Colon (tissue), 2 donors: ENCODE data around the gene PSIP1.
A peak's percentile ranks its signal among the peaks of the same experiment; 100 is the strongest.
"Not testable (repeated sequence)": the region's sequence is repeated elsewhere in the genome, so short reads cannot be mapped to it uniquely, and the experiment has no call there.

Experiments used
- FAIRE-seq: peaks from 2 replicates; lab custom pipeline; 2012; peaks lifted over from hg19 to GRCh38; lab: Jason Lieb, UNC
- donor health status: control.
- donor health status: control.

Gene PSIP1

GRCh38 chr9:15510789-15511575 is at the start of gene PSIP1:
Gene PSIP1, minus strand, starts transcription at chr9:15510970. Its CDS starts 782 bp downstream, at chr9:15510188.
- FAIRE-seq = no peak

DNA sequence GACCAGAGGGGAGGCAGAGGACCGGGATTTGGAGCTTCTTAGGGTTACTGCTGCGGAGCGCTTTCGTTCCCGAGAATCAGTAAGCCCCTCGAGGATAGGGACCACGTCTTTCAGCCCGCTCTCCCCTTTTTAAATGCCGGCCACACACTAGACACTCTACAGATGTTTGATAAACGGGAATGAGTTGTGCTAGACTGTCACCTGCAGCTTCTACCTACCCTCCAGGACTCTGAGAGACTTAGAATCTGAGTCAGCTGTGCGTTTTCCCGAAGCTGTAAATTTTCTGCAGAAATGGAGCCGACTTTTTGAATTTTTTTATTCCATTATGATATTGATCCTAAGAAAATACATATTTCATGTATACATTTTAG is 42.7 kb upstream of the PSIP1 start:
- no peak for FAIRE-seq

DNA sequence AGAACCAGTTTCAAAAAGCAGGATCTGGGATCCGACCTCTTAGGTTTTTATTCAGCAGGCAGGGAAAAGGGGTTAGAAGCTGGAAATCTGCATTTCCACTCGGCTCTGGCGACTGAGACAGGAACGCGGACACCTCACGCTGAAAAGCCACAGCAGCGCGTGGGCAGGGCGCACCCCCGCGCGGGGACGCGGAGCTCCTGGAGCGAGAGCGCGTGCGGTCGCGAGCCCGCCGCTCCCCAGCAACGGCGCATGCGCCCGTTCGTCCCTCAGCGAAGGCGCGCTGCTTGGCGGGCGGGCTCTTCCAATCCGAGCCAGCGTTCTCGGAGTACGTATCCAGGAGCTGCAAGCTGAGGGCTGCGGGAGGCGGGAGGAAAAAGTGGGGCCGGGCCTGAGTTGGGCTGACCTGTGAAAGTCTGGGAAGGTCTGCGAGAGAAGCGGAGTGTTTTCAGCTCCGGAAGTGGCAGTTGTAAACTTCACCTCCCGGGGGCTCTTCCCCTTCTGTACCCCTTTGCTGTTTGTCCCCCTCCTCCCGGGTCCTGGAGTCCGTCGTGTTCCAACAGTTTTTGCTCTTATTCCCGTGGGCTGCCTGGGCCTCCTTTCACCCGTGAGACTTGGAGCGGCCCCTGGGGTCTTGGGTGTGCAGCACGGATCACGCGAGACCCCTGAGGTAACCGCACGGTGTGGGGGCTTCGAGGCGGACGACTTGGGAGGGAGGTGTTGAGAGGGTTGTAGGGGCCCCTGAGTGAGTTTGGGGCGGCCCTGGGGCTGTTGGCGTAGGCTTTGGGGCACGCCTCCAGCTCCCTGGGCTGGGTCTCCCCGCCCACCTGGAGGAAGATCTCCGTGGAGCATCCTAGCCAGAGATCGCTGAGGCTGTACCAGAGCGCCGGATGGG is 42.1 kb upstream of the PSIP1 start, which contains the start of gene CCDC171:
CCDC171 (plus strand) TSS at position 408 of the 892 bp plus-strand sequence. CDS start 11,046 bp downstream, outside the sequence.
- no peak for FAIRE-seq

DNA sequence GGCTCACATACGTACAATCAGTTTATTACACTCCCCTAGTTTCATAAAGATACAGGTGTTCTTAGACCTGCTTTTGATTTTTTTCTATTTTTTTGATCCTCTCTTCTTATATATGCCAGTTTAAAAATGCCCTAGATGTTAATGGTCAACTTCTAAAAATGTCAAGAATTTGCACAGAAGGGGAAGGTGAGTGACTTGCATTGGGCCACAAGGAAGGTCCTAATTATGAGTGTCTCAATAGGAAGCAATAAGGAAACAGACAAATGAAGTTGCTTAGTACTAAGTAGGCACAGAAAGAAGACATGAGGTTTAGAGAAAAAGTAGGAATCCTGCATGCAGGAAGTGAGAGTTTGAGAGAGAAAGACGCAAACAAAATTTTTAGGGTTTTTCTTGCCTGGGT is 38.8 kb upstream of the PSIP1 start:
- FAIRE-seq = no peak

DNA sequence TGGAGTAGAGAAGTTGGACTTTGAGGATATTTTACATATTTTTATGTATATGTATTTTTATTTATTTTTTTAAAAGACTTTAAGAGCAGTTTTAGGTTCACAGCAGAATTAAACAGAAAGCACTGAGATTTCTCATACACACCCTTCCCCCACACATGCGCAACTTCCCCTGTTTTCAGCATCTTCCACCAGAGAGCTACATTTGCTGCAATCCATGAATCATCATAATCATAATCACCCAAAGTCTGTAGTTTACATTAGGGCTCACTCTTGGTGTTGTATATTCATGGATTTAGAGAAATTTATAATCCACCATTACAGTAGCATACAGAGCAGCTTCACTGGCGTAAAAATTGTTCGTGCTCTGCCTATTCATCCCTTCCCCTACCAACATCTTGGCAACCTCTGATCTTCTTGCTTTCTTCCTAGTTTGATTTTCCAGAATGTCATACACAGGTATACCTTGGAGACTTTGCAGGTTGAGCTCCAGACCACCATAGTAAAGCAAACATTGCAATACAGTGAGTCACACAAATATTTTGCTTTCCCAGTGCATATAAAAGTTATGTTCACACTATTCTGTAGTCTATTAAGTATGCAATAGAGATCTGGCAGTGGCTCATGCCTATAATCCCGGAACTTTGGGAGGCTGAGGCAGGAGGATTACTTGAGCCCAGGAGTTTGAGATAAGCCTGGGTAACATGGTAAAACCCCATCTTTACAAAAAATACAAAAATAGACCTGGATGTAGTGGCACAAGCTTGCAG is 32.5 kb upstream of the PSIP1 start:
- FAIRE-seq = no peak

GRCh38 chr9:15542624-15543023 is 31.9 kb upstream of the PSIP1 start:
- no peak for FAIRE-seq

DNA sequence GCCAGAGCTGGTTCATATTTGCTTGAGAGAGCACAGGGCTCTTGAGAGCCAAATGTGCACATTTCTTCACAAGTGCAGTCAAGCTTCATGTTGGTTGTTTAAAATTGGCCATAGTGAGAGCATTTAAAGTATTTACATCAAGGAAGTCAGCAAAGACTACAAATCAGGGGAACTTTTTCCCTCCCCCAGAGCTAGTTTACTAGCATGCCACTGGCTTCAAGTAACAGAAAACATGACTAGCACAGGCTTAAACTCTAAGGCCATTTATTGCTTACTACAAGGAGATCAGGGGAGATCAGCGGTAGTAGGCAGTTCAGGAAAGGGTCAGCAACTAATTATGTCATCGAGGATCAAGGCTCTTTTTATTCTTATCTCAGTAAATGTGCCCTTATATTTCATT is 31.1 kb upstream of the PSIP1 start:
- no peak for FAIRE-seq

DNA sequence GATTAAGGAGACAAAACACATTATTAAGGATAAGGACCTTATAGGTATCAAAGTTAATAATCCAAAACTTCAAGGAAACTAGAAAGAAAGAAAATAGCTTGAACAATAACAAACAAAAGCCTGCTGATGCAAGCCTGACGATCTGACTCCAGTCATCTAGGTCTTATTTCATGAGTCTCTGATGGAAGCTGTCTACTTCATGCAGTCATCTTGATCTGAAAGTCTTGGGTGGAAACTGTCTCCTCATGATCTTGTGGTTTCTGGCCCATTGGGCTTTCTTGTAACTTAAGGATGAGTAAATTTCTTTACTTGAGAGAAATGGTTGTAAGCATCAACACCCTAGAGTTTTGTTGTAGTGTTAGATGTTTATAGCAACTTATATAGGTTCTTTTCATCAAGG is 20.6 kb upstream of the PSIP1 start:
- no peak for FAIRE-seq

DNA sequence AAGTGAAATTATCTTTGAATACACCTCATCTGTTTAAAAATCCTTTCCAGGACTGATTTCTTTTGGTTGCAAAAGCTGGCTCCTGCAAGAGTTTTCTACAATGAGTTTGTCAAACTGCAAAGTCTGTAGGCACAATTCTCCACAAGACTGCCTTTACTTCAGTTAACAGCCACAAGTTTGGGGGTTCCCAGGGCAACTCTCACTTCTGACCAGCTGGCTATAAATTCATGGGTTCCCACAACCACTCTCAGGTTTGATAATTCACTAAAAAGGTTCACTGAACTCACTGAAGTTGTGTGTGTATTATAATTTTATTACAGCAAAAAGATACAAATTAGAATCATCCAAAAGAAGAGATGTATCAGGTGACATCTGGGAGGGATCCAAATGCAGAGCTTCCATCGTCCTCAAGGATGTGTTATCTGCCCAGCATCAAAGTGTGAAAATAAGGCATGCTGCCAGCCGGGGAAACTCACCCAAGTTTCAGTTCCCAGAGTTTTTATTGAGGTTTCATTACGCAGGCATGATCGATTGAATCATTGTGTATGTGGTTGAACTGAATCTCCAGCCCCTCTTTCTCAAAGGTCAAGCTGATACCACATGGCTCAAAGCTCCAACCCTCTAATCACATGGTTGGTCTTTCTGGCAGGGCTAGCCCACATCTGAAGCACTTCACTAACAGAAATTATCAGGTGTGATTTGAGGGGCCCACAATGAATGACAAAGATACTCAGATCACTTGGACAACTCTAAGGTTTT is 19.0 kb upstream of the PSIP1 start:
- FAIRE-seq = no peak

DNA sequence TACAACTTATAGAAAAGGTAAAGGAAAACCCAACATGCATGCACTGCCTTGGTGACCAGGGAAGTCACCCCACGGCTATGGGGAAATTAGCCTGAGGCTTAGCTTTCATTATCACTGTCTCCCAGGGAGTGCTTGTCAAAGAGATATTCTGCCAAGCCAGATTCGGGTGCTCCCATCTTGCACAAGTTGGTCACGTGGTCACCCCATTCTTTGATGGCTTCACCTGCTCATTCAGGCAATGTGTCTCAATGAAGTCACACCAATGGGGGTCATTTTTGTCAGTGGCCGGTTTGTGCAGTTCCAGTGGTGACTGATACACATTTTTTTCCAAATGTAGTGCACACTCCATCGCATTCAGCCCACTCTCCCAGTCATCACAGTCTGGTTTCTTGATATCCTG is 16.3 kb upstream of the PSIP1 start:
- FAIRE-seq = not testable (repeated sequence)

GRCh38 chr9:15525958-15526357 is 15.2 kb upstream of the PSIP1 start:
- peak; percentile 93 for FAIRE-seq

- FAIRE-seq = no peak
Measured at GRCh38 chr9:15524845-15525455, 14.2 kb upstream of the PSIP1 start.

DNA sequence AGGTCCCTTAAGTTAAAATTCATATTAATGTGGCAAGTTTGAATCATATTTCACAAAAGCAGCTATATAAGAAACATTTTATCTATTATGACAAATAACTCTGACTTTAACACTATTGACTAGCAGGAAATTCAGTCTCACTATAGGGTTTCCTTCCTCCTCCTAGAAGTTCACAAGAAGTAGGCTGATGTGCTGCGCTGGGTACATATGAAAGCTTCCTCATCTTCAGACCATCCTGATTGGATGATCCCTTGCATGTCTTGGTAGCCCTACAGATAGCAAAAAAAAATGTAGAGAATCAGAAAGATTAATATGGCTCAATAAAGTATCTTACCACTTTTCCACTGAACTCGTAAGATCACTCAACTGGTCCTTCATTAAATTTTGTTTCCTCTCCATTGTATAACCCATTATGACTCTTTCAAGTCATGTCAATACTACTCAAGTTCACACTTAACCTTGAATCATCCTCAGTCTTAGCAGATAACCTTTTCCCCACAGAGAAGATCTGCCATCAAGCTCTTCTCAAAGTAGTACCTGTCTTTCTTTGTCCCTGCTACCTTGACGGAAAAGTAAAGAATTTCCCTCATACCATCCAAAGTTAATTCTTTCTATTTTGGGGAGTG is 11.5 kb upstream of the PSIP1 start:
- FAIRE-seq = no peak

DNA sequence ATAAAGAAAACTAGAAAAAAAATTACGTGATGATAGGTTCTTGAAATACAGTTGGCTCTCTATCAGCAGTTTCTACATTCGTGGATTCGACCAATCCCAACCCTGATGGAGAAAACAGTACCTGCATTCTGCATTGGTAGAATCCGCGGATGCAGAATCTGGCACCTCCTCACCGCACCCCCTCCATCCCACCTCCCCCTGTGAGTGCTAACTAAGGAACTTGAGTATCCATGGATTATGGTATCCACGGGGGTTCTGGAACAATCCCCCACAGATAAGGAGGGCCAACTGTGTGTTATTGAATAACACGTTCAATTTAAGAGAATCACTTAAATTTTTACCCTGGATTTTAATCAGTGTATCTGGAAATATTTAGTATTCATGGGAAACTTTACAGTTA is 10.5 kb upstream of the PSIP1 start:
- FAIRE-seq = no peak

DNA sequence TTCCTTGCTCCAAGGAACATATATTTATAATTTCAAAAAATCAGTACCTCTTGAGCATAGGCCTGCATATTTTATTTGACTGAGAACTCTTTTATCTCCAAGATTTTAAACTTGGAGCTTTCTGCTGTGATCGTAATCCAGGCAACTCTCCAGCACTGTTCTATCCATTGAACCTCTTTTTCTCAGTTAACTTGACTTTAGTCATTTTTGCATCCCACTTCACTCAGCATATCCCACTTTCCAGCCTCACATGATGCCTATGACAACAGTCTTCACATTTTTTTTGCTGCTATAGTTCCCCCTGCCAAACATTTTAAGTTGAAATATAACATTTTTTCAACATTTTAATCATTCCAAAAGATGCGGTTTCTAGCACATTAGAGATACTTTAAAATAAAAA is 9.1 kb upstream of the PSIP1 start:
- FAIRE-seq = no peak

GRCh38 chr9:15513335-15513734 is 2.6 kb upstream of the PSIP1 start:
- FAIRE-seq = no peak

GRCh38 chr9:15512889-15513288 is 2.1 kb upstream of the PSIP1 start:
- no peak for FAIRE-seq

DNA sequence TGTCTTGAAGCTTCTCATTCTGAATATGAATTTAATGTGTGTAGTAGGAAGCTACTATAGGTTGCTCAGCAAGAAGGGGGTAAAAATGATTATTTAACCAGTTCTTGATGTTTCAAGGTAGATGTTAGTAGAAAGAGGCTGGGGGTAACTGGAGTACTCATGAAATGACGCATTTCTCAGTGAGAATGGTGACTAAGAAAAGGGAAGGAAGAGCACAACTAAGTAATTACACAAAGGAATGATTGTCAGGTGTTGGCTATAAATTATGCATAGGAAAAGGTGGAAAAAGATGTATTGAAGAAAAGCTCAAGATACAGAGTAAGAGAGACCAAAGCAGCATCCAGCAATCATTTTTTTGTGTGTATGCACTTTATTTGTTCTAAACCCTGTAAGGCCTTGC is 1.4 kb upstream of the PSIP1 start:
- no peak for FAIRE-seq

DNA sequence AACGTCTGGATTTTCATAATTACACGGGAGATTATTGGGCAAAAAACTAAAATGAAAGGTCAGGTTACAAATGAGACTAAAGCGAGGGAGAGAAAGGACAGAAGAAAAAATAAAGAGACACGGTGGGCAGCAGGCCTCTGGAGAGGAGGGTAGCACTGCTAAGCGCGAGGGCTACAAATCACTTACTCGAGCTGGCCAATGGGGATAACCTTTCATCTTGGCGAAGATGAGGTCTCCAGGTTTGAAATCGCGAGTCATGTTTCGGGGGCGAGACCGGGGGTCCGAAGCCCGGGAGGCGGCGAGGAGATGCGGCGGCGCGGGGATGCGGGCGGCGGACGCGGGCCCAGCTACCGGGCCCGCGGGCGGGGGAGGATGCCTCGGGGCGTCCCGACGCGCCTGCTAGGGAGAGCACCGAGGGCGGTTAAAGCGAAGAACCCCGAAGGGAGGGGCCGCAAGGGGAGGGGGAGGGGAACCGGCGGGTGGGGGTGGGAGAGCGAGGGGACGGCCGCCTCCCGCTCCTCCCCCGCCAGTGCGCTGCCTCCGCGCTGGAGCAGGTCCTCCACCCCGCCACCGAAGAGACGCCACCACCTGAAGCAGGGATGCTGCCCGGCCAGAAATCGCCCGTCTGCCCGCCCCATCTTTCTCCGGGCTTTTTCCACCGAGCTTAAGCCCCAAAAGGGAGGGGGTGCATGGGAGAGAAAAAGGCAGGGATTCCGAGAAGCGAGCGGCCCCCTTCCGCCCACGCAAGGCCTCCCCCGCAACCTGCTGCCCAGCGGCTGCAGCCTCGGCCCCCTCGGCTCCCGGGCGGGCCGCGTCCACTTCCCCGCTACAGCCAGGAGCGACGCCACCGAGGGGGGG is 610 bp downstream of the PSIP1 start:
- no peak for FAIRE-seq

DNA sequence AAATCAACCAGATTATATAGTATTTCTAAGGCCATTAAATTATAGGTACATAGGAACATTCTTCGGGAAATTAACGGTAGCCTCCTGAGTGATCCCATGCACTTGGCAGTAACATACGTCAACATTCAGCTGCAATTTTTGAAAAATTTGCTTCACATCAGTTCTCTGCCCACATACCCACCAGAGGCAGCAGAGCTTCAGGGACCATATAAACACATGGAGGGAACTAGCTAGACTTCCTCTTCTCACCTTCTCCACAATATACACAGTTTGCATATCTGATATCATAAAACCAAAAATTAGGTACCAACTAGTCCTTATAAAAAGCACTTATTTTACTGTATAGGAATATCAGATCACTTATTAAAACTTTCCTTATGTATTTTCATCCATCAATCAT is 4.8 kb downstream of the PSIP1 start:
- FAIRE-seq = no peak
